ENCODE results near the gene PUS7. TPM values are rescaled to one million over a fixed set of nuclear protein-coding genes. Genes with fewer than 3 reads are reported as not detected.

PUS7 gene
- total RNA-seq, 4 donors from 2014 or later = 14.1 to 20.6 (median 16.3) TPM

DNA sequence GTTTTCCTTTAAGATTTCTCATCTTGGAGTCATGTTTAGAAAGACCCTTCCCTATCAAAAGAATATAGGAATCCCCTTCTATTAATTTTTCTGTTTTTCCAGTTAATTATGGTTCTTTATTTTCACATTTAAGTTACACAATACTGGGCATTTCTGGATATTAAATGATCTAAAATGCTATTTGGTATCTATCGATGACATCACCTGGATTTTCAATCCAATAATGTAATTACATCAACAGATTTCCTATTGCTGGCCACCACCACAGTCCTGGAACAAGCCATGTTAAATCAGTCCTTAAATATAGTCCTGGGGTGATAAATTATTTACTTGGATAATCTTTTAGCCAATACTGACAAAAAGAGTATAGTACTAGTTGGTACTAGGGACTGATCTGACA is 48.0 kb downstream of the PUS7 start:
- intact Hi-C loops (cut with DNase I; ENCODE audit: low total_unique reads) = no loop called here

DNA sequence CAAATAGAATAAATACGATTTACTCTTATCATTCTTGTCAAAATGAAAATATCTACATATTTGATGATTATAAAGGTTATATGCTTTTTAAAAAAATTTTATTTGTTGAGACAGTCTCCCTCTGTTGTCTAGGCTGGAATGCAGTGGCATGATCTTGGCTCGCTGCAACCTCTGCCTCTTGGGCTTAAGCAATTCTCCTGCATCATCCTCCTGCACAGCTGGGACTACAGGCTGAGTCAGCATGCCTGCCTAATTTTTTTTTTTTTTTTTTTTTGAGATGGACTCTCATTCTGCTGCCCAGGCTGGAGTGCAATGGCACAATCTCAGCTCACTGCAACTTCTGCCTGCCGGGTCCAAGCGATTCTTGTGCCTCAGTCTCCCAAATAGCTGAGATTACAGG is 48.9 kb downstream of the PUS7 start:
- WGBS, 2 donors = 67 to 73% methylated on average over 4 of the region's 4 CpGs
- H3K4me3 ChIP-seq (ENCODE audit: low read depth, poor library complexity, severe bottlenecking) = no peak overlapping the region
- intact Hi-C loops (cut with DNase I; ENCODE audit: low total_unique reads) = no loop called here
- TF ChIP-seq POLR2A (IDR thresholded peaks at IDR 0.05) = no peak
- TF ChIP-seq, protein P1, sequence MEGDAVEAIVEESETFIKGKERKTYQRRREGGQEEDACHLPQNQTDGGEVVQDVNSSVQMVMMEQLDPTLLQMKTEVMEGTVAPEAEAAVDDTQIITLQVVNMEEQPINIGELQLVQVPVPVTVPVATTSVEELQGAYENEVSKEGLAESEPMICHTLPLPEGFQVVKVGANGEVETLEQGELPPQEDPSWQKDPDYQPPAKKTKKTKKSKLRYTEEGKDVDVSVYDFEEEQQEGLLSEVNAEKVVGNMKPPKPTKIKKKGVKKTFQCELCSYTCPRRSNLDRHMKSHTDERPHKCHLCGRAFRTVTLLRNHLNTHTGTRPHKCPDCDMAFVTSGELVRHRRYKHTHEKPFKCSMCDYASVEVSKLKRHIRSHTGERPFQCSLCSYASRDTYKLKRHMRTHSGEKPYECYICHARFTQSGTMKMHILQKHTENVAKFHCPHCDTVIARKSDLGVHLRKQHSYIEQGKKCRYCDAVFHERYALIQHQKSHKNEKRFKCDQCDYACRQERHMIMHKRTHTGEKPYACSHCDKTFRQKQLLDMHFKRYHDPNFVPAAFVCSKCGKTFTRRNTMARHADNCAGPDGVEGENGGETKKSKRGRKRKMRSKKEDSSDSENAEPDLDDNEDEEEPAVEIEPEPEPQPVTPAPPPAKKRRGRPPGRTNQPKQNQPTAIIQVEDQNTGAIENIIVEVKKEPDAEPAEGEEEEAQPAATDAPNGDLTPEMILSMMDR (IDR thresholded peaks at IDR 0.05) = no peak
- no peak for DNase-seq (ENCODE audit: low spot score in 2 of 2)

More for the DNA sequence above, 48.0 kb downstream of the PUS7 start:
- no peak for DNase-seq (ENCODE audit: low spot score in 2 of 2)
- 97% methylated on average over 1 of the region's 1 CpG for WGBS, 2 donors
- TF ChIP-seq, protein P1 (IDR thresholded peaks at IDR 0.05) = no peak
- TF ChIP-seq POLR2A (IDR thresholded peaks at IDR 0.05) = no peak
- H3K4me3 ChIP-seq (ENCODE audit: low read depth, poor library complexity, severe bottlenecking) = no peak overlapping the region

DNA sequence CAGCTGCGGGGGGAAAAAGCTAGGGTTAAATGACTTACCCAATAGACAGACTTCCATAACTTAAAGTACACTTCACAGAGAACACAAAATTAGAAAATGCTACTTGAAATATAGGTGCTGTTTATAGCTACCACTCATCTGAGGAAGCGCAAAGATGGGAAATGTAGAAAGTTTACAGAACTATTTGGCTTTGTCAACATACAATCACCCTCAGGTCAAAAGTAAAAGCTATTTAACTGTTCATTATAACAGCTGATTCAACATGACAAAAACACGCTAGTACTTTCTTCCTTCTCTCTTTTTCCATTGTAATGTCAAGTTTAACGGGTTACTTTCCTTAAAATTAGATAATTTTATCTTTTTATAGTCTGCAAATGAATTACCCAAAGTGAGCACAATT is 51.2 kb downstream of the PUS7 start:
- WGBS, 2 donors = 95 to 96% methylated on average over 4 of the region's 4 CpGs
- TF ChIP-seq POLR2A (IDR thresholded peaks at IDR 0.05) = no peak
- TF ChIP-seq, protein P1 (IDR thresholded peaks at IDR 0.05) = no peak
- DNase-seq (ENCODE audit: low spot score in 2 of 2) = no peak
- intact Hi-C loops (cut with DNase I; ENCODE audit: low total_unique reads) = no loop called here
- H3K4me3 ChIP-seq (ENCODE audit: low read depth, poor library complexity, severe bottlenecking) = no peak overlapping the region

DNA sequence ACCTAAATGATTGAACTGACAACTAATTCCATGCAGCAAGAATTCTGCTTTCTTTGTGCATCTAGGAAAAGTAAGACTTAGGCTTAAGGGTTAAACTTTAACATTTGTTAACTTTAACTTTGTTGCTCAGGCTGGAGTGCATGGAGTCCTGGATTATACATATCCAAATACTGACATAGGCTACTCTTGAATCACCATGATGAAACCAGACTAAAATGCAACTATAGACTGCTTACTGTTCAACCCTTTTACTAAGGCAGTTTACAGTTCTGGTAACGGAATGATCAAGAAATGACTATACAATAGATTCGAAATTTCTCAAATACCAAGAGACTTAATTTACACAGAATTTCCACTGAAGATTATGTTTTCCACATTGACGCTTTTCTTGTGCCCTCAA is 52.0 kb downstream of the PUS7 start:
- TF ChIP-seq POLR2A (IDR thresholded peaks at IDR 0.05) = no peak
- TF ChIP-seq, protein P1 (IDR thresholded peaks at IDR 0.05) = no peak
- no peak overlapping the region for H3K4me3 ChIP-seq (ENCODE audit: low read depth, poor library complexity, severe bottlenecking)
- WGBS, 2 donors = 98 to 99% methylated on average over 3 of the region's 3 CpGs
- intact Hi-C loops (cut with DNase I; ENCODE audit: low total_unique reads) = no loop called here
- no peak for DNase-seq (ENCODE audit: low spot score in 2 of 2)

DNA sequence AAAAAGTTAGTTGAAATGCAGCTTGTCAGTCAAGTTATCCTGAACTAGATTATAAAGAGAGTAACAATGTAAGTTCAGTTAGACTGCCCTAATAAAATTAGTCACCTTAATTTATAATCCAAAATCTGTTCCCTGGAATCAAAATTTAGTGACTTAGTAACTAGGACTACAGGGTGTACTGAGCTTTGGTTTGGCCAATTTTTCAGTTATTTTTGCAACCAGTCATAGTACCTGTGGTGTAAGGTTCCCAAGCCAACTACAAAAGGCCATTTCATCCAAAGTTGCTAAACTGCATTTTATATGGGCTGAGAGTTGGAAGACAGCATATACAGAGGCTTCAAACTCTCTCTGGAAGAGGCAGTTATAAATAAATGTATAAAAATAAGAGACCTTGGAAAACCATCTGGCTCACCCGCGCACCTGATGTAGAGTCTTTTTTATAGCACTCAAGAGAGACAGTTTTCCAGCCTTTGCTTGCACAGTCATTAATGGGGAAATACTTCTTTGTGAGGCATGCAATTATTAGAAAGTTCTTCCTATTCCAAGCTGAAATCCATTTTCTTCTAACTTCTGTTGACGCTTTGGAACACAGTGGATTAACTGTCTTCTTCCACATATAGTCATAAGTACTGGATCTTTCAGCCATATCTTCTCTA is 59.2 kb downstream of the PUS7 start:
- no peak overlapping the region for H3K4me3 ChIP-seq (ENCODE audit: low read depth, poor library complexity, severe bottlenecking)
- WGBS, 2 donors = 79 to 82% methylated on average over 3 of the region's 3 CpGs
- DNase-seq (ENCODE audit: low spot score in 2 of 2) = no peak

More for the DNA sequence above, 59.2 kb downstream of the PUS7 start:
- TF ChIP-seq, protein P1 (IDR thresholded peaks at IDR 0.05) = no peak
- no peak for TF ChIP-seq POLR2A (IDR thresholded peaks at IDR 0.05)
- intact Hi-C loops (cut with DNase I; ENCODE audit: low total_unique reads) = no loop called here
